AG04449 (cell line): ENCODE results near the gene CCL27.

Experiments
- CTCF ChIA-PET: fragments of 350-600 bp; formaldehyde crosslinking; extraction: SDS; loops from one replicate; lab custom pipeline; 2021; ENCODE audit warnings: antibody characterized with exemption; lab: Yijun Ruan, JAX
- POLR2A ChIA-PET: fragments of 400-600, 350-600 bp; formaldehyde crosslinking; extraction: SDS; loops from one replicate; lab custom pipeline; 2020; ENCODE audit warnings: antibody characterized with exemption, inconsistent platforms; lab: Yijun Ruan, JAX
- DNase-seq: peaks from one replicate; pipeline ENCODE4 v3.0.0-alpha.2; 2010; ENCODE audit warnings: low read depth, low spot score
- H3K4me3 ChIP-seq: 2 replicates; pipeline ENCODE4 v1.5.1; 2011; ENCODE audit warnings: low read depth, mild to moderate bottlenecking, control low read depth, low read length
- TF ChIP-seq, protein P1 (sequence below): IDR thresholded peaks from one replicate; pipeline ENCODE4 v1.5.1; 2011; ENCODE audit warnings: mild to moderate bottlenecking, moderate library complexity, low read length, control low read depth, inconsistent platforms; ENCODE audit not compliant: insufficient read depth; ENCODE audit errors: missing control alignments

CCL27 gene, protein sequence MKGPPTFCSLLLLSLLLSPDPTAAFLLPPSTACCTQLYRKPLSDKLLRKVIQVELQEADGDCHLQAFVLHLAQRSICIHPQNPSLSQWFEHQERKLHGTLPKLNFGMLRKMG

DNA sequence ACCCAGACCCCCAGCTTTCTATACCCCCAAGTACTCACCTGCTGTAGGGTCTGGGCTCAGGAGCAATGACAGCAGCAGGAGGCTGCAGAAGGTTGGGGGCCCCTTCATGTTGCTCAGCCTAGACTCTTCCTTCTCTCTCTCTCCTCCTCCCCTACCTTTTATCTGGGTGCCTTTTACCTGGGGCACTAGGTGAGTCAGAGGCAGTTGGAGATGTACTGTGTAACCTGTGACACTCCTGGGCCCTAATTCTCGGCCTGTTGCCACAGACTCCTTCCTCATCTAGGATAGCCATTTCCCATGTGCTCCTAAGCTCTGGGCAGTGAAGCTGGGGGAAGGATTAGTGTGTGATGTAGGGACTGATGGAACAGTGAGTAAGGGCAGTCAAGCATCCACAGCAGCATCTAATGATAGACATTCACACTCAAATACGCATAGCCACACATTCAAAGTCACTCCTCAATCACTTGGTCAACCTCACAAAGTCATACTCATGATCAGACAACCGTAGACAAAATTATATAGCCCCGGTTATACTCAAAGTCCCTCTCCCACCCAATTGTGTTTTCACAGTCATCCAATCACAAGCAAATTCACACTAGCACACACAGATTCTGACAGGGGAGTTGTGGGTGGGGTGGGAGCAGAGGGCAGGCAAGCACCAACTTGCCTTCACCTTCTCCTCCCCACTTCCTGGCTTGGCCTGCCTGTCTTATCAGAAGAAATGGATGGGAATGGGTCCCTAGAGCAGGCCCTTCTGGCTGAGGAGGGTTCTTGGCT is at the start of gene CCL27:
Gene CCL27 (minus strand): TSS at position 132 of the 777 bp plus-strand sequence. CDS start 24 bp downstream, at position 108.
- no peak for DNase-seq
- TF ChIP-seq, protein P1, sequence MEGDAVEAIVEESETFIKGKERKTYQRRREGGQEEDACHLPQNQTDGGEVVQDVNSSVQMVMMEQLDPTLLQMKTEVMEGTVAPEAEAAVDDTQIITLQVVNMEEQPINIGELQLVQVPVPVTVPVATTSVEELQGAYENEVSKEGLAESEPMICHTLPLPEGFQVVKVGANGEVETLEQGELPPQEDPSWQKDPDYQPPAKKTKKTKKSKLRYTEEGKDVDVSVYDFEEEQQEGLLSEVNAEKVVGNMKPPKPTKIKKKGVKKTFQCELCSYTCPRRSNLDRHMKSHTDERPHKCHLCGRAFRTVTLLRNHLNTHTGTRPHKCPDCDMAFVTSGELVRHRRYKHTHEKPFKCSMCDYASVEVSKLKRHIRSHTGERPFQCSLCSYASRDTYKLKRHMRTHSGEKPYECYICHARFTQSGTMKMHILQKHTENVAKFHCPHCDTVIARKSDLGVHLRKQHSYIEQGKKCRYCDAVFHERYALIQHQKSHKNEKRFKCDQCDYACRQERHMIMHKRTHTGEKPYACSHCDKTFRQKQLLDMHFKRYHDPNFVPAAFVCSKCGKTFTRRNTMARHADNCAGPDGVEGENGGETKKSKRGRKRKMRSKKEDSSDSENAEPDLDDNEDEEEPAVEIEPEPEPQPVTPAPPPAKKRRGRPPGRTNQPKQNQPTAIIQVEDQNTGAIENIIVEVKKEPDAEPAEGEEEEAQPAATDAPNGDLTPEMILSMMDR = no peak
- H3K4me3 ChIP-seq = no peak within 1 kb of the TSS
- ChIA-PET POLR2A (interaction anchor here (0.8 kb wide), 1 partner anchor 16 kb away, joined by 3 read pairs; the partner anchor contains the start of gene GALT), CTCF (interaction anchor here (0.7 to 8.4 kb wide), 9 partner anchors 13 to 71 kb away, joined by 3 to 153 read pairs (median 4); partner anchors contain the start of genes CCL21, GALT, IL11RA and RPP25L)

- TF ChIP-seq, protein P1 = no peak
- H3K4me3 ChIP-seq = no peak overlapping the region
- ChIA-PET POLR2A (no interaction called here), CTCF (interaction anchor here (1.0 to 12.2 kb wide), 2 partner anchors 11 to 18 kb away, joined by 4 to 109 read pairs; no protein-coding TSS in a partner anchor)
- no peak for DNase-seq
Measured at GRCh38 chr9:34712140-34712539, 49.7 kb upstream of the CCL27 start.

DNA sequence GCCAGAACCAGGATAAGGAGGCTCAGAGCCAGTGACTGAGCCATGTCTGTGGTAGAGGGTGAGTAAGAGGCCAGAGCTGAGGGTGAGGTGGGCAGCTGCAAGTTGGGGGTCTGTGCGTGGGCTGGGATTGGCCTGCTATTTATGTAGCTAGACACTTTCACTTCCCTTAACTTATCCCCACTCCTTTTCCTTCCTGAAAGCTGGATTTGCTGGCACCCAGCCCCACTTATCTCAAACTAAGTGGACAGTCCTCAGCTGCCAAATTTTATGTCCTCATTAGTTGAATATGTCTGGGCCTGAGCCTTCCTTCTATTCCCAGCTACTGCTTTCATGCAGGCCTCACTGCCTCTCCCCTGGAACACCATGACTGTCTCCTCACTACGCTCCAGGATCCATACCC is 47.6 kb upstream of the CCL27 start, which contains the start of gene CCL21:
Gene CCL21 (minus strand): TSS at position 114 of the 400 bp plus-strand sequence. CDS start 70 bp downstream, at position 44.
- POLR2A ChIA-PET = interaction anchor here (0.7 kb wide), 1 partner anchor 662 kb away, joined by 3 read pairs; no protein-coding TSS in a partner anchor

DNA sequence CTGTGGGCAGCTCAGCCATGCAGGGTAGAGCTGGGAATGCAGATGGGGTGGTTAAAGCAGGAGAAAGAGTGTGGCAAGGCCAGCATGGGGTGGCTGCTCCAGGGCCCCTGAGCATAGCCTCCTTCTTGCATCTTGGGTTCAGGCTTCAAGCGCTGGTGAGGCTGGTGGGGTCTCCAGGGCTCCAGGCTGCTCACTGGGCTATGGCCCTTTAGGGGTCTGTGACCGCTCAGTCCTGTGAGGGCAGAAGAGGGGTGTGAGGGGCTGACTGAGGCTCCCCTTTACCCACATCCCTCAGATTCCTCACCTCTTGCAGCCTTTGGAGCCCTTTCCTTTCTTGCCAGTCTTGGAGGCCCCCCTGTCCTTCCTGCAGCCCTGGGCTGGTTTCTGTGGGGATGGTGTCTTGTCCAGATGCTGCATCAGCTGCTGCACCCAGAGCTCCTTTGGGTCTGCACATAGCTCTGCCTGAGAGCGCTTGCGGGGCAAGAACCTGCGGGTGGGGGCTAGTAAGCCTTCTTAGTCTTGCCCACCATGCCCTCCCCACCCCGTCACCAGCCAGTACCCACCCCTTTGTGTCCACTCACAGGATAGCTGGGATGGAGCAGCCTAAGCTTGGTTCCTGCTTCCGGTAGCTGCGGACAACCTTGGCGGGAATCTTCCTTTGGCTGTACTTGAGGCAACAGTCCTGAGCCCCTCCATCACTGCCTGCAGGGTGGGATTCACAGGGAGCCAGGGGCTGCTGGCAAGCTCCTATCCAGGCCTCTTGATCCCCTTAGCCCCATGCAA is 46.9 kb upstream of the CCL27 start:
- CTCF ChIA-PET = interaction anchor here (1.0 to 12.2 kb wide), 2 partner anchors 8 to 46 kb away, joined by 4 to 109 read pairs; no protein-coding TSS in a partner anchor
- TF ChIP-seq, protein P1 = no peak
- no peak for DNase-seq
- no peak overlapping the region for H3K4me3 ChIP-seq
- POLR2A ChIA-PET = interaction anchor here (0.7 kb wide), 1 partner anchor 661 kb away, joined by 3 read pairs; no protein-coding TSS in a partner anchor

More for the DNA sequence above, 47.6 kb upstream of the CCL27 start, which contains the start of gene CCL21:
- CTCF ChIA-PET = interaction anchor here (1.0 to 12.2 kb wide), 2 partner anchors 9 to 47 kb away, joined by 4 to 109 read pairs; no protein-coding TSS in a partner anchor
- TF ChIP-seq, protein P1 = no peak
- DNase-seq = no peak
- no peak within 1 kb of the TSS for H3K4me3 ChIP-seq

GRCh38 chr9:34707130-34707529 is 44.7 kb upstream of the CCL27 start:
- DNase-seq = no peak
- POLR2A ChIA-PET = no interaction called here
- no peak overlapping the region for H3K4me3 ChIP-seq
- TF ChIP-seq, protein P1 = no peak
- CTCF ChIA-PET = no interaction called here
